GF-D8 (cell line): ENCODE results near the gene CTNNA2.

Experiments
- DNase-seq: peaks from one replicate; lab custom pipeline; 2025; lab: John Stamatoyannopoulos, UW

CTNNA2 gene

GRCh38 chr2:80291656-80292055 is 778.8 kb downstream of the CTNNA2 start:
- no peak for DNase-seq

GRCh38 chr2:80292474-80292873 is 779.6 kb downstream of the CTNNA2 start:
- DNase-seq: no peak

- DNase-seq: no peak
Observed at GRCh38 chr2:80293039-80293438, 780.2 kb downstream of the CTNNA2 start.

GRCh38 chr2:80298954-80299353 is 786.1 kb downstream of the CTNNA2 start:
- DNase-seq: no peak

GRCh38 chr2:80299661-80300060 is 786.8 kb downstream of the CTNNA2 start:
- DNase-seq: no peak

- no peak for DNase-seq
Observed at GRCh38 chr2:80300346-80300745, 787.5 kb downstream of the CTNNA2 start.

- DNase-seq: no peak
Observed at GRCh38 chr2:80300954-80301353, 788.1 kb downstream of the CTNNA2 start.

- no peak for DNase-seq
Observed at GRCh38 chr2:80302001-80302313, 789.1 kb downstream of the CTNNA2 start.

- no peak for DNase-seq
Observed at GRCh38 chr2:80302314-80303005, 789.6 kb downstream of the CTNNA2 start.

GRCh38 chr2:80303006-80303908 is 790.4 kb downstream of the CTNNA2 start:
- no peak for DNase-seq

- DNase-seq: no peak
Observed at GRCh38 chr2:80303909-80304837, 791.3 kb downstream of the CTNNA2 start, which contains the start of gene LRRTM1. Gene LRRTM1 (minus strand): TSS chr2:80304752. CDS start chr2:80303819, 933 bp downstream.

GRCh38 chr2:80311304-80311703 is 798.5 kb downstream of the CTNNA2 start:
- no peak for DNase-seq

GRCh38 chr2:80312282-80312839 is 799.5 kb downstream of the CTNNA2 start:
- no peak for DNase-seq

- no peak for DNase-seq
Observed at GRCh38 chr2:80322311-80322920, 809.6 kb downstream of the CTNNA2 start.

GRCh38 chr2:80322958-80323357 is 810.1 kb downstream of the CTNNA2 start:
- DNase-seq: no peak

GRCh38 chr2:80323610-80324009 is 810.8 kb downstream of the CTNNA2 start:
- no peak for DNase-seq

GRCh38 chr2:80324525-80324924 is 811.7 kb downstream of the CTNNA2 start:
- DNase-seq: no peak

- DNase-seq: no peak
Observed at GRCh38 chr2:80326214-80326613, 813.4 kb downstream of the CTNNA2 start.

GRCh38 chr2:80326861-80327260 is 814.0 kb downstream of the CTNNA2 start:
- DNase-seq: no peak

- no peak for DNase-seq
Observed at GRCh38 chr2:80328159-80328571, 815.3 kb downstream of the CTNNA2 start.

GRCh38 chr2:80329491-80329890 is 816.6 kb downstream of the CTNNA2 start:
- DNase-seq: no peak
